IMR-90 (cell line): ENCODE results near the gene CCSER2. TPM values are rescaled to one million over a fixed set of nuclear protein-coding genes. Genes with fewer than 3 reads are reported as not detected.

ENCODE experiments used
- ATAC-seq: fragments of 200-7000 bp; cut with Tn5 transposase; 2 replicates; pipeline ENCODE4 v1.9.1; 2020; ENCODE audit warnings: low read depth, mild to moderate bottlenecking, moderate library complexity
- BruUV-seq: library from RNA; stranded (reverse); fragments of 400-500 nt; replicated peaks from 2 replicates; lab custom pipeline; 2021; lab: Mats Ljungman, UMichigan
- CTCF ChIA-PET: fragments of 300-600 bp; formaldehyde crosslinking; extraction: SDS; loops from one replicate; lab custom pipeline; 2021; ENCODE audit warnings: antibody characterized with exemption; lab: Yijun Ruan, JAX
- POLR2A ChIA-PET: fragments of 300-600 bp; sonication (Branson Sonifier 250); formaldehyde crosslinking; loops from one replicate; lab custom pipeline; 2022; ENCODE audit warnings: antibody characterized with exemption; ENCODE audit not compliant: unreplicated experiment; lab: Charles Lee
- DNase-seq: peaks from one replicate; pipeline ENCODE4 v3.0.0; 2013
- H2AFZ ChIP-seq: replicated peaks from 2 replicates; pipeline ENCODE3; 2013; ENCODE audit warnings: low read length, mild to moderate bottlenecking; ENCODE audit not compliant: poor library complexity
- H2AK5ac ChIP-seq: 2 replicates; pipeline ENCODE4 v1.6.1; 2013; ENCODE audit warnings: low read depth, low read length, inconsistent platforms
- H2AK9ac ChIP-seq: replicated peaks from 2 replicates; pipeline ENCODE3; 2013; ENCODE audit warnings: mild to moderate bottlenecking, low read depth, low read length, moderate library complexity; ENCODE audit not compliant: poor library complexity
- H2BK120ac ChIP-seq: 2 replicates; pipeline ENCODE4 v1.6.1; 2013; ENCODE audit warnings: low read depth, low read length, inconsistent platforms
- H2BK15ac ChIP-seq: 3 replicates; pipeline ENCODE4 v1.6.1; 2013; ENCODE audit warnings: low read depth, low read length, inconsistent platforms
- H2BK20ac ChIP-seq: 2 replicates; pipeline ENCODE4 v1.6.1; 2013; ENCODE audit warnings: low read depth, mild to moderate bottlenecking, inconsistent platforms, low read length, moderate library complexity
- H2BK5ac ChIP-seq: 2 replicates; pipeline ENCODE4 v1.6.1; 2013; ENCODE audit warnings: mild to moderate bottlenecking, low read depth, low read length, inconsistent platforms; ENCODE audit not compliant: poor library complexity, severe bottlenecking
- H3K14ac ChIP-seq: replicated peaks from 2 replicates; pipeline ENCODE4 v1.6.1; 2013; ENCODE audit warnings: low read depth, low read length, inconsistent platforms
- H3K18ac ChIP-seq: 2 replicates; pipeline ENCODE4 v1.6.1; 2013; ENCODE audit warnings: low read depth, low read length, control low read depth
- H3K23ac ChIP-seq: 2 replicates; pipeline ENCODE4 v1.6.1; 2013; ENCODE audit warnings: low read depth, low read length, inconsistent platforms
- H3K27ac ChIP-seq: 2 replicates; pipeline ENCODE4 v1.5.1; 2013; ENCODE audit warnings: mild to moderate bottlenecking, control low read depth, low read length; ENCODE audit not compliant: insufficient read depth
- H3K27me3 ChIP-seq: 2 replicates; pipeline ENCODE4 v1.6.1; 2013; ENCODE audit warnings: low read length; ENCODE audit not compliant: control insufficient read depth, insufficient read depth
- H3K36me3 ChIP-seq: 2 replicates; pipeline ENCODE4 v1.6.1; 2013; ENCODE audit warnings: low read length, mixed read lengths; ENCODE audit not compliant: control insufficient read depth, insufficient read depth
- H3K4ac ChIP-seq: 2 replicates; pipeline ENCODE4 v1.6.1; 2013; ENCODE audit warnings: low read depth, low read length, inconsistent platforms
- H3K4me1 ChIP-seq: 2 replicates; pipeline ENCODE4 v1.6.1; 2013; ENCODE audit warnings: low read length, mixed read lengths; ENCODE audit not compliant: control insufficient read depth, insufficient read depth
- H3K4me2 ChIP-seq: 2 replicates; pipeline ENCODE4 v1.6.1; 2013; ENCODE audit warnings: low read depth, mild to moderate bottlenecking, control low read depth, low read length, moderate library complexity
- H3K4me3 ChIP-seq: 2 replicates; pipeline ENCODE4 v1.5.1; 2013; ENCODE audit warnings: low read depth, mild to moderate bottlenecking, control low read depth, low read length, moderate library complexity; ENCODE audit not compliant: insufficient read depth
- H3K56ac ChIP-seq: 2 replicates; pipeline ENCODE4 v1.6.1; 2013; ENCODE audit warnings: low read length, inconsistent platforms; ENCODE audit not compliant: insufficient read depth; ENCODE audit errors: extremely low read depth
- H3K79me1 ChIP-seq, 2 experiments: 2 replicates each; pipeline ENCODE4 v1.6.1; 2013; ENCODE audit warnings: low read length in 2 of 2, inconsistent platforms in 1 of 2, low read depth in 1 of 2
- H3K9ac ChIP-seq: 2 replicates; pipeline ENCODE4 v1.6.1; 2013; ENCODE audit warnings: low read depth, low read length, control low read depth
- H3K9me1 ChIP-seq: 2 replicates; pipeline ENCODE4 v1.6.1; 2013; ENCODE audit warnings: low read length, inconsistent platforms; ENCODE audit not compliant: insufficient read depth
- H3K9me3 ChIP-seq: 2 replicates; pipeline ENCODE4 v1.6.1; 2013; ENCODE audit warnings: low read length; ENCODE audit not compliant: control insufficient read depth, insufficient read depth
- H4K20me1 ChIP-seq: 2 replicates; pipeline ENCODE4 v1.6.1; 2013; ENCODE audit warnings: low read length, inconsistent platforms; ENCODE audit not compliant: insufficient read depth
- H4K5ac ChIP-seq: 2 replicates; pipeline ENCODE4 v1.6.1; 2013; ENCODE audit warnings: mild to moderate bottlenecking, low read depth, low read length, control low read depth
- H4K8ac ChIP-seq, 2 experiments: 2 replicates each; pipeline ENCODE4 v1.6.1; 2013; ENCODE audit warnings: low read depth in 2 of 2, low read length in 2 of 2, control low read depth in 1 of 2, inconsistent platforms in 1 of 2
- H4K91ac ChIP-seq: 2 replicates; pipeline ENCODE4 v1.6.1; 2013; ENCODE audit warnings: low read depth, low read length, inconsistent platforms; ENCODE audit not compliant: insufficient read depth
- BHLHE40 ChIP-seq: fragments of 150-350 bp; IDR thresholded peaks from 2 replicates; pipeline ENCODE4 v1.6.1; 2016; ENCODE audit warnings: mild to moderate bottlenecking, low read depth, low read length
- CEBPB ChIP-seq: IDR thresholded peaks from 2 replicates; pipeline ENCODE4 v1.6.1; 2012; ENCODE audit warnings: low read depth, low read length, improper control_type of control experiment
- MAFK ChIP-seq: IDR thresholded peaks from 2 replicates; pipeline ENCODE4 v1.6.1; 2012; ENCODE audit warnings: low read depth, low read length, improper control_type of control experiment
- RAD21 ChIP-seq: IDR thresholded peaks from 2 replicates; pipeline ENCODE4 v1.6.1; 2012; ENCODE audit warnings: low read length, improper control_type of control experiment
- RCOR1 ChIP-seq: IDR thresholded peaks from 2 replicates; pipeline ENCODE4 v1.6.1; 2012; ENCODE audit warnings: mild to moderate bottlenecking, low read length, improper control_type of control experiment; ENCODE audit not compliant: insufficient replicate concordance
- RFX5 ChIP-seq: IDR thresholded peaks from 2 replicates; pipeline ENCODE4 v1.8.0; 2012; ENCODE audit warnings: low read depth, mild to moderate bottlenecking, low read length, moderate library complexity
- SMC3 ChIP-seq: fragments of 150-350 bp; IDR thresholded peaks from 2 replicates; pipeline ENCODE4 v1.6.1; 2016; ENCODE audit warnings: low read depth, mild to moderate bottlenecking, antibody characterized with exemption, low read length, moderate library complexity
- WGBS, 2 experiments: methylation state at CpG; one replicate each; pipeline versions ENCODE4 v1.1.5 to v1.1.7; 2013; ENCODE audit warnings: missing lambda C conversion rate in 2 of 2; ENCODE audit not compliant: insufficient read length in 1 of 2; ENCODE audit errors: extremely low coverage in 2 of 2; 5-methylcytosine and 5-hydroxymethylcytosine counted together
- dilution Hi-C: fragments of 300-500 bp; cut with HindIII; formaldehyde crosslinking; loops from one replicate; pipeline ENCODE4 v1.14.3; 2018; ENCODE audit warnings: low sequenced_read_pairs; ENCODE audit not compliant: unreplicated experiment
- in situ Hi-C: fragments of 300-500 bp; cut with MboI; formaldehyde crosslinking; loops from 3 replicates; pipeline ENCODE4 v1.14.3; 2019; ENCODE audit warnings: low sequenced_read_pairs, inconsistent platforms, mixed read lengths
- intact Hi-C: fragments of 100-400 bp; cut with micrococcal nuclease; formaldehyde crosslinking; loops from 2 replicates; pipeline ENCODE4 v1.10.0; 2022
- polyA plus RNA-seq, 3 experiments: library from polyadenylated mRNA; depleted of rRNA; stranded (reverse); fragments of >200 nt; gene quantifications; 2 replicates each; pipeline ENCODE4 v1.2.3, GENCODE V29; 2012; ENCODE audit warnings: low replicate concordance in 1 of 3
- total RNA-seq: library from RNA; depleted of rRNA; stranded (reverse); fragments of >200 nt; gene quantifications from 2 replicates; pipeline ENCODE4 v1.2.3, GENCODE V29; 2012
- TF ChIP-seq, protein P1 (sequence below): fragments of 150-350 bp; IDR thresholded peaks from 2 replicates; pipeline ENCODE4 v1.6.1; 2017; ENCODE audit warnings: mild to moderate bottlenecking, antibody characterized with exemption, low read length, low read depth
- TF ChIP-seq, protein P2 (sequence below): conservative IDR thresholded peaks from 2 replicates; pipeline ENCODE4 v1.5.1; 2012; ENCODE audit warnings: mild to moderate bottlenecking, low read depth, low read length, improper control_type of control experiment

The CCSER2 gene
- total and polyA plus RNA-seq, 2 of the 4 experiments (the other 2 are of a cell fraction) = 20.4 to 31.7 TPM

DNA sequence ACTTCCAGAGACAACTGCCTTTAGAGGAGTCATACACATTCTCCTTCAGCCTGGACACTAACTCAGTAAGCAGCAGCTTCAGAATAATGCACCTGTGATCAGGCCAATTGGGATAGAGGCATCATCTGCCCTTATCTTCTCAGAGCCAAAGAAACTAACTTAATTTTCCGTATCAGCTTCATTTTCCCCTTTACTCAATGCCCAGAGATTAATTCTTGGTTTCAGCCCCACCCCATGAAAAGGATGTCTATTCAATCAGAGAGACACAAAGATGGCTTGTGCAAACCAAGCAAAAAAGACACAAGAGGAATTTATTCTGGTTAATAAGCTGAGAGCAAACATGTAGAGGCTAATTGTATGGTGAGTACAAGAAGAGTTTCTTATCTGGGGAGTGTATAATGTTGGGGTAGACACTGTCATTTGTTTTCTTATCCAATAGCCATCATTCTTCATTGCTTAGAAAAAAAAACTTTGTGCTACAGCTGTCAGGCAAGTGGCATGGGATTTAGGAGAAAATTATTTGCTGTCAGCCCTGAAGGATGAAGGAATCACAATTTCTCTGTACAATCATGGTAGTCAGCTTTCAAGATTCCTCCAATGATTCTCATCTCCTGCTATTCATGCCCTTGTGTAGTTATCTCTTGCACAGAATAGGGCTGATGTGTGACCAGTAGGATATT is 38.7 kb upstream of the CCSER2 start:
- Histone ChIP-seq H3K4me3 (no peak overlapping the region), H3K36me3 (no peaks in the 10 kb centered on the region), H3K27me3 (peaks cover 10% of the 10 kb centered on the region), H4K5ac (no peak overlapping the region), H2AK5ac (no peak overlapping the region), H2AFZ (no peak overlapping the region), H3K14ac (no peak overlapping the region), H4K91ac (no peak overlapping the region), H3K4me1 (peaks cover 4% of the 10 kb centered on the region), H2AK9ac (no peak overlapping the region), H4K20me1 (no peaks in the 10 kb centered on the region), H3K9me3 (no peaks in the 10 kb centered on the region), H3K56ac (no peak overlapping the region), H2BK120ac (no peak overlapping the region), H3K18ac (no peak overlapping the region), H3K4me2 (no peak overlapping the region), H3K23ac (no peak overlapping the region), H3K4ac (no peak overlapping the region), H4K8ac (no peak overlapping the region), H2BK5ac (no peak overlapping the region), H2BK20ac (no peak overlapping the region), H3K9ac (no peak overlapping the region), H3K79me1 (no peaks in the 10 kb centered on the region), H3K9me1 (peaks cover 3% of the 10 kb centered on the region; the same call in 1 of the 2 replicates), H3K27ac (no peak overlapping the region), H2BK15ac (no peak overlapping the region)
- DNase-seq (no peak), ATAC-seq (no peak)
- intact Hi-C loops (no loop called here), dilution Hi-C loops (no loop called here), in situ Hi-C loops (no loop called here)
- no CpG with 5 or more reads among the region's 1 CpG for WGBS, 2 experiments
- CTCF ChIA-PET = no interaction called here
- POLR2A ChIA-PET = no interaction called here
- BruUV-seq = no TSS peak
- TF ChIP-seq CEBPB = no peak
- TF ChIP-seq MAFK = no peak
- TF ChIP-seq RAD21 = no peak
- TF ChIP-seq, protein P1, sequence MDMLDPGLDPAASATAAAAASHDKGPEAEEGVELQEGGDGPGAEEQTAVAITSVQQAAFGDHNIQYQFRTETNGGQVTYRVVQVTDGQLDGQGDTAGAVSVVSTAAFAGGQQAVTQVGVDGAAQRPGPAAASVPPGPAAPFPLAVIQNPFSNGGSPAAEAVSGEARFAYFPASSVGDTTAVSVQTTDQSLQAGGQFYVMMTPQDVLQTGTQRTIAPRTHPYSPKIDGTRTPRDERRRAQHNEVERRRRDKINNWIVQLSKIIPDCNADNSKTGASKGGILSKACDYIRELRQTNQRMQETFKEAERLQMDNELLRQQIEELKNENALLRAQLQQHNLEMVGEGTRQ = no peak
- no peak for TF ChIP-seq SMC3
- TF ChIP-seq RCOR1 = no peak
- TF ChIP-seq, protein P2, sequence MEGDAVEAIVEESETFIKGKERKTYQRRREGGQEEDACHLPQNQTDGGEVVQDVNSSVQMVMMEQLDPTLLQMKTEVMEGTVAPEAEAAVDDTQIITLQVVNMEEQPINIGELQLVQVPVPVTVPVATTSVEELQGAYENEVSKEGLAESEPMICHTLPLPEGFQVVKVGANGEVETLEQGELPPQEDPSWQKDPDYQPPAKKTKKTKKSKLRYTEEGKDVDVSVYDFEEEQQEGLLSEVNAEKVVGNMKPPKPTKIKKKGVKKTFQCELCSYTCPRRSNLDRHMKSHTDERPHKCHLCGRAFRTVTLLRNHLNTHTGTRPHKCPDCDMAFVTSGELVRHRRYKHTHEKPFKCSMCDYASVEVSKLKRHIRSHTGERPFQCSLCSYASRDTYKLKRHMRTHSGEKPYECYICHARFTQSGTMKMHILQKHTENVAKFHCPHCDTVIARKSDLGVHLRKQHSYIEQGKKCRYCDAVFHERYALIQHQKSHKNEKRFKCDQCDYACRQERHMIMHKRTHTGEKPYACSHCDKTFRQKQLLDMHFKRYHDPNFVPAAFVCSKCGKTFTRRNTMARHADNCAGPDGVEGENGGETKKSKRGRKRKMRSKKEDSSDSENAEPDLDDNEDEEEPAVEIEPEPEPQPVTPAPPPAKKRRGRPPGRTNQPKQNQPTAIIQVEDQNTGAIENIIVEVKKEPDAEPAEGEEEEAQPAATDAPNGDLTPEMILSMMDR = no peak
- TF ChIP-seq BHLHE40 = no peak
- no peak for TF ChIP-seq RFX5
